ENCODE results near the gene MAST4. TPM values are rescaled to one million over a fixed set of nuclear protein-coding genes. Genes with fewer than 3 reads are reported as not detected.

The MAST4 gene
- total RNA-seq, 2 donors from 2014 or later: 50.4 to 60.6 TPM

GRCh38 chr5:66929995-66930394 is 333.8 kb downstream of the MAST4 start:
- Histone ChIP-seq H3K4me3 (no peak overlapping the region), H3K9me3 (no peaks in the 10 kb centered on the region), H3K27ac (no peak overlapping the region), H3K27me3 (no peaks in the 10 kb centered on the region), H3K4me1 (no peaks in the 10 kb centered on the region), H3K36me3 (no peaks in the 10 kb centered on the region)
- DNase-seq (ENCODE audit: low spot score): no peak
- TF ChIP-seq CTCF (IDR thresholded peaks at IDR 0.05): no peak

GRCh38 chr5:66931651-66932050 is 335.5 kb downstream of the MAST4 start:
- no peak for DNase-seq (ENCODE audit: low spot score)
- Histone ChIP-seq H3K4me1 (no peaks in the 10 kb centered on the region), H3K27ac (no peak overlapping the region), H3K9me3 (no peaks in the 10 kb centered on the region), H3K36me3 (no peaks in the 10 kb centered on the region), H3K4me3 (no peak overlapping the region), H3K27me3 (no peaks in the 10 kb centered on the region)
- TF ChIP-seq CTCF (IDR thresholded peaks at IDR 0.05): no peak

- no peak overlapping the region for H3K27ac ChIP-seq
- DNase-seq (ENCODE audit: low spot score): no peak
- TF ChIP-seq CTCF (IDR thresholded peaks at IDR 0.05): no peak
- H3K9me3 ChIP-seq: no peaks in the 10 kb centered on the region
- H3K36me3 ChIP-seq: no peaks in the 10 kb centered on the region
- H3K27me3 ChIP-seq: no peaks in the 10 kb centered on the region
- H3K4me3 ChIP-seq: no peak overlapping the region
- no peaks in the 10 kb centered on the region for H3K4me1 ChIP-seq
These were observed 336.3 kb downstream of the MAST4 start for GRCh38 chr5:66932457-66932856.

- no peaks in the 10 kb centered on the region for H3K36me3 ChIP-seq
- TF ChIP-seq CTCF (IDR thresholded peaks at IDR 0.05): no peak
- H3K27ac ChIP-seq: no peak overlapping the region
These were observed 336.9 kb downstream of the MAST4 start for GRCh38 chr5:66933066-66933465.

GRCh38 chr5:66939094-66939493 is 342.9 kb downstream of the MAST4 start:
- TF ChIP-seq CTCF (IDR thresholded peaks at IDR 0.05): no peak
- no peak for DNase-seq (ENCODE audit: low spot score)
- no peaks in the 10 kb centered on the region for H3K27me3 ChIP-seq
- no peak overlapping the region for H3K4me3 ChIP-seq
- no peaks in the 10 kb centered on the region for H3K4me1 ChIP-seq
- no peaks in the 10 kb centered on the region for H3K36me3 ChIP-seq
- no peak overlapping the region for H3K27ac ChIP-seq
- no peaks in the 10 kb centered on the region for H3K9me3 ChIP-seq

More at GRCh38 chr5:66933066-66933465, 336.9 kb downstream of the MAST4 start:
- no peaks in the 10 kb centered on the region for H3K4me1 ChIP-seq
- no peaks in the 10 kb centered on the region for H3K27me3 ChIP-seq
- H3K4me3 ChIP-seq: no peak overlapping the region
- H3K9me3 ChIP-seq: no peaks in the 10 kb centered on the region
- no peak for DNase-seq (ENCODE audit: low spot score)
